ENCODE results near the gene OLFM2.

Gene OLFM2

DNA sequence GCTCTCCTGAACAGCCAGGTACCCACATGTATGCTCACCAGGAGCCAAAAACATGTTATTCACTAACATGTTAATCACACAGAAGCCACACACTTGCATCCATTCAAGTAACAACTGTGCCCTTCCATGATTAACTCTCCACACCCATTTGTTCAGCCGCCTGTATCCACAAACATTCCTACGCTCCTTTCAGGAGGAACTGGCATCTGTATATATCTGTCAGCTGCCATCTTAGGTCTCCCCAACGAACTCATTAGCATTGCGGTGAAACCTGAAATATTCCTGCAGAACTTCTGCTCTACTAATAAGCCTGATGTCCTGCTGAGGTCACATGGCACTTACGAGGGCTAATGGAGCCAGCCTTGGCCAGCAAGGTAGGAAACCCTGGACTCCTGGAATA, 33.0 kb downstream of the OLFM2 start:
- no peak for DNase-seq

DNA sequence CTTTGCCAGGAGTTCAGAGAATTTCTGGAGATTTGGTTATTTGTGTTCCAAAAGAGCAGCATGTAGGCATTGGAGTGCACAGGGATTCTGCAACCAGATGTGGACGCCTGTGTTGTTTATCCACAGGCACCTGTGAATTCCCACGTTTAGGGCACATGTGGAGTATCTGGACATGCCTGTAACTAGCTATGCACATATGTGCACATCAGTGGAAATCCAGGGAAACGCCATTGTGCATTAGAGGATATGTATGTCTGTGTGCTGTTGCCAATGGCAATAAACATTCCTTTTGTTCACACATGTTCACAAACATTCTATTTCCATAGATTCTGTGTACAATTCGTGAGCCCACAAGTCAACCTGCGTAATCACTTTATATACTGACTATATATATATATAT, 34.7 kb downstream of the OLFM2 start:
- DNase-seq = no peak

DNA sequence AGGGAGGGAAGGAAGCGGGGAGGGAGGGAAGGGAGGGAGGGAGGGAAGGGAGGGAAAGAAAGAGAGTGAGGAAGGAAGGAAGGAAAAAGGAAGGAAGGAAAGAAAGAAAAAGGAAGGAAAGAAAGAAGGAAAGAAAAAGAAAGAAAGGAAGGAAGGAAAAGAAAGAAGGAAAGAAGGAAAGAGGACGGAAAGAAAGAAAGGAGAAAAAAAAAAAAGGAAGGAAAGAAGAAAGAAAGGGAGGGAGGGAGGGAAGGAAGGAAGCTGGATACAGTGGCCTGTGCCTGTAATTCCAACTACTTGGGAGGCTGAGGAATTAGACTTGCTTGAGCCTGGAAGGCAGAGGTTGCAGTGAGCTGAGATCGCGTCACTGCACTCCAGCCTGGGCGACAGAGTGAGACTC, 35.3 kb downstream of the OLFM2 start:
- DNase-seq = no peak

- DNase-seq = no peak
These were observed 44.5 kb downstream of the OLFM2 start for GRCh38 chr19:9891609-9892373.

GRCh38 chr19:9885077-9885552, 51.2 kb downstream of the OLFM2 start:
- no peak for DNase-seq

GRCh38 chr19:9883764-9884163, 52.6 kb downstream of the OLFM2 start:
- no peak for DNase-seq

GRCh38 chr19:9883231-9883758, 53.0 kb downstream of the OLFM2 start:
- DNase-seq = no peak

DNA sequence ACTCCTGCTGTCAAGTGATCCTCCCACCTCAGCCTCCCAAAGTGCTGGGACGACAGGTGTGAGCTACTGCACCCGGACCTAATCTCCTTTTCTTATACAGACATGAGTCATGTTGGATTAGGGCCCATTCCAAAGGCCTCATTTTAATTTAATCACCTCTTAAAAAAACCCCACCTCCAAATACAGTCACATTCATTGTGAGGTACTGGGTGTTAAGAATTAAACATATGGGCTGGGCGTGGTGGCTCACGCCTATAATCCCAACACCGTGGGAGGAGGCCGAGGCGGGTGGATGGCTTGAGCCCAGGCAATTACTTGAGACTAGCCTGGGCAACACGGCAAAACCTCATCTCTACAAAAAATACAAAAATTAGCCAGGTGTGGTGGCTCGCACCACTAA, 54.6 kb downstream of the OLFM2 start:
- DNase-seq = no peak

DNA sequence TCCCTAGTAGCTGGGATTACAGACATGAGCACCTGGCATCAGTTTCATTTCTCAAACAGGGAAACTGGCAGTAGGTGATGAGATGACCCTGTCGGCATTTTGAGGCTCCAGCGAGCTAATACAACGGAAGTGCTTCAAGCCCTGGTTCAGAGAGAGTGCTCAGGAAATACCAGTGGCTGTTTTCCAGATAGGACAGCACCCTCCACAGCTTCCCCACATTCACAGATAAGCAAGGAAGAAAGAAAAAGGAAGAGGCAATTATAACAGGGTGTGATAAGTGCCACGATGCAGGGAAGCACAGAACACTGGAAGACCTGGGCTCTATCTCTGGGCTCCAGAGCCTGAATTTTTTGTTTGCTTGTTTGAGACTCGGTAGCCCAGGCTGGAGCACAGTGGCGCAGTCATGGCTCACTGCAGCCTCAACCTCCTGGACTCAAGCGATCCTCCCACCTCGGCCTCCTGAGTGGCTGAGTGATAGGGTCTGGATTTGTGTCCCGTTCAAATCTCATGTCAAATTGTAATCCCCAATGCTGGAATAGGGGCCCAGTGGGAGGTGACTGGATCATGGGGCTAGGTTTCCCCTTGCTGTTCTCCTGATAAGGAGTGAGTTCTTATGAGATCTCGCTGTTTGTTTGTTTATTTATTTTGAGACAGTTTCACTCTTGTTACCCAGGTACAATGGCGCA, 57.7 kb downstream of the OLFM2 start:
- peak; percentile 47 for DNase-seq

DNA sequence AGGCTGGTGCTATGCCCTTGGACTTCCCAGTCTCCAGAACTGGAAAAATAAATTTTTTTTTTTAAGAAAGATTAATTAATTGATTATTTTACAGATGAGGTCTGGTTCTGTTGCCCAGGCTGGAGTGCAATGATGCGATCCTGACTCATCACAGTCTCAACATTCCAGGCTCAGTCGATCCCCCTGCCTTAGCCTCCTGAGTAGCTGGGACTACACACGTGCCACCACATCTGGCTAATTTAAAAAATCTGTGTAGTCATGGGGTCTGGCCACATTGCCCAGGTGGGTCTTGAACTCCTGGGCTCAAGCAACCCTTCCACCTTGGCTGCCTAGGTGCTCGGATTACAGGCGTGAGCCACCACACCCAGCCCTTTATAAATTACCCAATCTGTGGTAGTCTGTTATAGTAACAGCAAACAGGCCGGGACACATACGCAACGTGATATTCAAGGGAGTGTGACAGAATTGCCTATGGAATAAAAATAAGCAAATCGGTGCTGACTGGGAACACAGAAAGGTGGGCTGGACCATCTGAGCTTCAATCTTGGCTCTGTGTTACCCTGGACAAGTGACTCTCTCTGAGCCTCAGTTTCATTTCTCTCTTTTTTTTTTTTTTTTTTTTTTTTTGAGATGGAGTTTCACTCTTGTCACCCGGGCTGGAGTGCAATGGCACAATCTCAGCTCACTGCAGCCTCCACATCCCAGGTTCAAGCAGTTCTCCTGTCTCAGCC, 58.4 kb downstream of the OLFM2 start:
- no peak for DNase-seq

- DNase-seq = no peak
These were observed 60.5 kb downstream of the OLFM2 start for GRCh38 chr19:9875796-9876195.

- no peak for DNase-seq
These were observed 61.2 kb downstream of the OLFM2 start for GRCh38 chr19:9875031-9875627.

DNA sequence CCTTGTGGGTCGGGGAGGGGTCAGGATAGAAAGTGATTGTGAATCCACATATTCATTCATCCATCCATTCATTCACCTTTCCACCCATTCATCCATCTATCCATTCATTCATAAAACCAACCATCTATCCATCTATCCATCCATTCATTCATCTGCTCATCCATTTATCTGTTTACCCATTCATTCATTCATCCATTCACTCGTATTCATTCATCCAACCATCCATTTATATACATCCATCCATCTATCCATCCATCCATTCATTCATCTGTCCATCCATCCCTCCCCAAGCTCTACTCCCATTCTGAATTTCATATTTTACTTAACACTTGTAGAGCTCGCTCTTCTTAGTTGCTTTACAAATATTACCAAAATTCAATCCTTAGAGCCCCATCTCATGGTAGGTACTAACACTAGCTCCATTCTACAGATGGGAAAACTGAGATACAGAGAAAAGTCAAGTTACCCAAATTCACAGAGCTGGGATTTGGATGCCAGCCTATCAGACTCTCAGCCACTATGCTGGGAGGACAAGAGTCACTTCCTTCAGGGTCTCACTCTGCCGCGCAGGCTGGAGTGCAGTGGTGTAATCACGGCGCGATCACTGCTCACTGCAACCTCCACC, 63.6 kb downstream of the OLFM2 start:
- DNase-seq = no peak

DNA sequence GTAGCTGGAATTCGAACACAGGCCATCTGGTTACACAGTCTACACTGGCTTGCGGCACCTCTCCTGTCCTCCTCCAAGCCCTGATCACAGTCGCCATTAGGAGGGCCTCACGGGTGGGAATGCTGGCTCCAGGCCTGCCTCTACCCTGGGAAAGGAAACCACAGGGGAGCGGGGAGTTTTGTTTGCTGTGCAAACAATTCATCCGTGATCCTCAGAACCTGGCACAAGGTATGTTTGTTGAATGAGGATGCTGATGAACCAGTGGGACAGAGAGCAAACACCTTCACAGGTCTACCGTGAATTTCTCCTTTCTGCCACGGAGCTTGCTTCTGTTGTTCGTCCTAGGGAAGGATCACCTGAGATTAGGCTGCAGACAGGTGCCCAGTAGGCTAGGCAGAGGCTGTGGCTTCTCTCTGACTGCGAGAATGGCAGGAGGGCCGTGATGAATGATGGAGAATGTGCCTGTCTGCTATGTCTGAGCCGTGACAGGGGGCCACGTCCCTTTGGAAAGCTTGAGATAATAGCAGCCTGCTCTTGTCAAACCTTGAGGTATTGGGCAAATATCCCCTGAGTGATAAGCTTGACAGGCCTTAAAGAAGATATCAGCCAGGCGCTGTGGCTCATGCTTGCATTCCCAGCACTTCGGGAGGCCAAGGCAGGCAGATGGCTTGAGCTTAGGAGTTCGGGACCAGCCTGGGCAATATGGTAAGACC, 64.5 kb downstream of the OLFM2 start:
- DNase-seq = no peak

DNA sequence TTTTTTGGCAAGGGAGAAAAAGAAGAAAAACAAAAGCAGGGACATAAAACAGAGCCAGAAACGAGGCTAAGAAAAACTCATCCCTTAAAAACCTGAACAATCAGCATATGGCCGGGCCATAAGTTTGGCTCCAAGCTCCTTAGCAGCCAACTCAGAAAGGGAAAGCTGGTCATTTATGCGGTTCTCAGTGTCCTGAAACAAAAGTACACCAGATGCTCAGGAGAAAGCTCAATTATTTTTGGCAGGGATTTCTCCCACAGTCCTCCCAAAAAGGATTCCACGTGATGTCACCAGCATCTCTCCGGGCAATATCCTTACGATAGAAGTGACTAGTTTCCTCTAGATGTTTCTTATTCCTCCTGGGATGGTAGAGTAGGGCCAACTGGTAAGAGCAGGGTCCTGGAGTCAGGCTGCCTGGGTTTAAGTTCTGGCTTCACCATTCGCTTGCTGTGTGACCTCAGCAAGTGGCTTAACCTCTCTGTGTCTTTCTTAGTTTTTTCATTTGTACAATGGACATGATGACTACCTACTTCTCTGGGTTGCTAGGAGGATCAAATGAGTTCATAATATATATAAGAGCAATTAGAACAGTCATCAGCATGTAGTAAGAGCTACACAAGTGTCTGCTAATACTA, 67.2 kb downstream of the OLFM2 start:
- no peak for DNase-seq

- no peak for DNase-seq
These were observed 70.4 kb downstream of the OLFM2 start for GRCh38 chr19:9865732-9866501.

- no peak for DNase-seq
These were observed 72.6 kb downstream of the OLFM2 start for GRCh38 chr19:9863759-9864158.

DNA sequence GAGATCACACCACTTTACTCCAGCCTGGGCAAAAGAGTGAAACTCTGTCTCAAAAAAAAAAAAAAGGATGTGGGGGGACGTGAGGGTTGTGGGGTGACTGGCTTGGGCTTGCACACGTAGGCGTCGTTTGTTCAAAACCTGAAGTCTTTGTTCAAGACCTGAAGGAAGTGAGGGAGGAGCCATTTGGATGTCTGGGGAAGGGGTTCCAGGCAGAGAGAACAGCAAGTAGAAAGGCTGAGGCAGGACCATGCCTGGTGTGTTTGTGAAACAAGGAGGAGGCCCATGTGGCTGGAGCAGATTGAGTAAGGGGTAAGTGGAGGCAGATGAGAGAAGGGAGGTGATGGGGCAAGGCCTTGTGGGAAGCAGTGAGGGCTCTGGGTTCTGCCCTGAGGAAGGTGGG, 73.4 kb downstream of the OLFM2 start:
- no peak for DNase-seq

GRCh38 chr19:9861503-9861902, 74.8 kb downstream of the OLFM2 start:
- no peak for DNase-seq

DNA sequence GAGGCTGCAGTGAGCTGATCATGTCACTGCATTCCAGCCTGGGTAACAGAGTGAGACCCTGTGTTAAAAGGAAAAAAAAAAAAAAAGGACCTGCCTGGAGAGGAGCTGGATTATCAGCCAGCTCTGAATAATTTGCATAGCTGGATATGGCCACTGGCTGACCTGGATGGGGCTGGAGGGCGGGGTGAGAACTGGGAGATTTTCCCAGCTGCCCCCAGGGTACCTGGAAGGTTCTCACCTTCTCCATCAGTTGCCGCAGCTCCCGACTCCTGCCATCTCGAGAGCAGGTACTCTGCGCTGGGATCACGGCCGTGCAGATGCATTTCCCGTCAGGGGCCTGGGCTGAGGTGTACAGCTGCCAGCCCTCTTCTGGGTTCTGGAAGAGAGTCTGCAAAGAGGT, 75.9 kb downstream of the OLFM2 start:
- no peak for DNase-seq

GRCh38 chr19:9858766-9859165, 77.5 kb downstream of the OLFM2 start:
- no peak for DNase-seq
